ENCODE results near the gene CCDC88C.

Gene CCDC88C

DNA sequence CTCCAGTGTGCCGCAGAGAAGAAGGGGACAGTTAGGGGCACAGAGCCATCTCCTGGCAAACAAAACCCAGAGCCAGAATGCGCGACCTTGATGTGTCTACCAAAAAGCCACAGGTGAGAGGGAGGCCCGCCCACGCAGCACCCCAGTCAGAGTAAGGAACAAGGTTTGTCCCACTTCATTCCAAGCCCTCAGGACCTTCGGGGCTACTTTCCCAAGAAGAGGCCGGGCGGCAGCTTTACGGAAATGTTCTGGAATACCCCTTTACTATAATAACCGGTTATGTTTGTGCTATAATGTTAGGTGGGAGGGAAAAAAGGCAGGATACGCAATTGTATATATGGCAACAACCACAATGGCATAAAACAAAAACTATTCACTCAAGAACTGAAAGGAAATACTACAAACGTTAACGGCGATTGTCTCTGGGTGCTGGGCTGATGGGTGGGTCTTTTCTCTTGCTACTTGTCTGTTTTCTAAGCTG lies 12.3 kb downstream of the CCDC88C start:
- peaks cover 72% of the 10 kb centered on the region for H3K36me3 ChIP-seq (replicated peaks; ENCODE audit: low read depth, low read length)

DNA sequence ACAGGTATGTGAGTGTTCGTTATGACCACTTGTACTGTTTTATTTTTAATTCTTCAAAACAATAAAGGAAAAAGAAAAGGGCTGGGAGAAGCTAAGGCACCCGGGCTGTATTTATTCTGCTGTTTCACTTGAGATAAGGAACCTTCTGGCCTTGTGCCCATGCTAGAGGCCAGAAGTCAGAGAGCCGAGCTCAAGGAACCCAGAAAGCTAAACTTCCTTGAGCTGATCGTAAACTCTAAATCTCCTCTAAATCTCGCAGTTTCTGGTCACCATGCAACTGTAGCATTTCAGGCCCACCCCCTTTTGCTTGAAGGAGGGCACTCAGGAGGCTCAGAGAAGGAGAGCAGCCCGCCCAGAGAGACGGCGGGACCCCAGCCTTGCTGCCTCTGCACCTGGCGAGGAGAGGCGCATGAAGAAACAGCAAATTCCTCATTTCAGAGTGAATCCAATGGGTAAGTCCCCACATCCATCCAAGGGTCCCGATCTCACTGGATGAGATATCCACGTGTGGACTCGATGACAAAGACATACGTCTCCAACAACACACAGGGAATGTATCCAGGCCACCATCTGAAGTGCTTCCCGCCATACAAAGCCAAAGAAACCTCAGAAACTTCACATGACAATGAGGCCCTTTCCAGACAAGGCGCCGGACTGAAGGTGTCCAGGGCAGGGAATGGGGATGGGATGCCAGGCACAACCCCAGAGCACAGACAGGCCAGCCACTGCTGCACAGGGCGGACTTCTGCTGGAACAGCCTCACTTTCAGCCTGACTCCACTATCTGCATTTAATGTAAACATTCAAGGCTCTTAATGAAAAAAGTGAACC lies 14.6 kb downstream of the CCDC88C start:
- H3K9me3 ChIP-seq (ENCODE audit: insufficient read depth, low read length): no peaks in the 10 kb centered on the region

More for the DNA sequence above, 12.3 kb downstream of the CCDC88C start:
- peaks cover 95% of the 10 kb centered on the region for H4K20me1 ChIP-seq (ENCODE audit: insufficient read depth, low read length)
- no peaks in the 10 kb centered on the region for H3K27me3 ChIP-seq (ENCODE audit: low read depth, low read length)
- peaks cover 15% of the 10 kb centered on the region for H3K4me1 ChIP-seq (ENCODE audit: low read length)
- no peak overlapping the region for H2AFZ ChIP-seq (ENCODE audit: low read depth, low read length)
- H3K9ac ChIP-seq (ENCODE audit: low read length): no peak overlapping the region
- TF ChIP-seq, protein P1, sequence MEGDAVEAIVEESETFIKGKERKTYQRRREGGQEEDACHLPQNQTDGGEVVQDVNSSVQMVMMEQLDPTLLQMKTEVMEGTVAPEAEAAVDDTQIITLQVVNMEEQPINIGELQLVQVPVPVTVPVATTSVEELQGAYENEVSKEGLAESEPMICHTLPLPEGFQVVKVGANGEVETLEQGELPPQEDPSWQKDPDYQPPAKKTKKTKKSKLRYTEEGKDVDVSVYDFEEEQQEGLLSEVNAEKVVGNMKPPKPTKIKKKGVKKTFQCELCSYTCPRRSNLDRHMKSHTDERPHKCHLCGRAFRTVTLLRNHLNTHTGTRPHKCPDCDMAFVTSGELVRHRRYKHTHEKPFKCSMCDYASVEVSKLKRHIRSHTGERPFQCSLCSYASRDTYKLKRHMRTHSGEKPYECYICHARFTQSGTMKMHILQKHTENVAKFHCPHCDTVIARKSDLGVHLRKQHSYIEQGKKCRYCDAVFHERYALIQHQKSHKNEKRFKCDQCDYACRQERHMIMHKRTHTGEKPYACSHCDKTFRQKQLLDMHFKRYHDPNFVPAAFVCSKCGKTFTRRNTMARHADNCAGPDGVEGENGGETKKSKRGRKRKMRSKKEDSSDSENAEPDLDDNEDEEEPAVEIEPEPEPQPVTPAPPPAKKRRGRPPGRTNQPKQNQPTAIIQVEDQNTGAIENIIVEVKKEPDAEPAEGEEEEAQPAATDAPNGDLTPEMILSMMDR (IDR thresholded peaks at IDR 0.05; ENCODE audit: low read depth, low read length): no peak
- TF ChIP-seq EZH2phosphoT487 (IDR thresholded peaks at IDR 0.05; ENCODE audit: low read depth): no peak
- H3K4me3 ChIP-seq (ENCODE audit: low read length): no peak overlapping the region
- peaks cover 98% of the 10 kb centered on the region for H3K79me2 ChIP-seq (ENCODE audit: low read length)
- H3K4me2 ChIP-seq (ENCODE audit: low read length): no peak overlapping the region
- H3K27ac ChIP-seq (ENCODE audit: low read length): no peak overlapping the region
- no peaks in the 10 kb centered on the region for H3K9me3 ChIP-seq (ENCODE audit: insufficient read depth, low read length)

GRCh38 chr14:91402348-91402747 lies 15.3 kb downstream of the CCDC88C start:
- no peak overlapping the region for H3K4me2 ChIP-seq (ENCODE audit: low read length)
- no peak overlapping the region for H2AFZ ChIP-seq (ENCODE audit: low read depth, low read length)
- no peaks in the 10 kb centered on the region for H3K27me3 ChIP-seq (ENCODE audit: low read depth, low read length)
- no peak overlapping the region for H3K9ac ChIP-seq (ENCODE audit: low read length)
- H3K4me1 ChIP-seq (ENCODE audit: low read length): peaks cover 32% of the 10 kb centered on the region
- TF ChIP-seq, protein P1 (IDR thresholded peaks at IDR 0.05; ENCODE audit: low read depth, low read length): no peak
- TF ChIP-seq EZH2phosphoT487 (IDR thresholded peaks at IDR 0.05; ENCODE audit: low read depth): no peak
- H3K4me3 ChIP-seq (ENCODE audit: low read length): no peak overlapping the region
- H3K79me2 ChIP-seq (ENCODE audit: low read length): peaks cover 98% of the 10 kb centered on the region
- H4K20me1 ChIP-seq (ENCODE audit: insufficient read depth, low read length): peaks cover 94% of the 10 kb centered on the region
- H3K27ac ChIP-seq (ENCODE audit: low read length): no peak overlapping the region
- H3K9me3 ChIP-seq (ENCODE audit: insufficient read depth, low read length): no peaks in the 10 kb centered on the region
- peaks cover 52% of the 10 kb centered on the region for H3K36me3 ChIP-seq (replicated peaks; ENCODE audit: low read depth, low read length)

More for the DNA sequence above, 14.6 kb downstream of the CCDC88C start:
- H3K4me3 ChIP-seq (ENCODE audit: low read length): no peak overlapping the region
- H3K9ac ChIP-seq (ENCODE audit: low read length): no peak overlapping the region
- TF ChIP-seq, protein P1 (IDR thresholded peaks at IDR 0.05; ENCODE audit: low read depth, low read length): no peak
- TF ChIP-seq EZH2phosphoT487 (IDR thresholded peaks at IDR 0.05; ENCODE audit: low read depth): no peak
- no peak overlapping the region for H3K27ac ChIP-seq (ENCODE audit: low read length)
- peaks cover 55% of the 10 kb centered on the region for H3K36me3 ChIP-seq (replicated peaks; ENCODE audit: low read depth, low read length)
- peaks cover 98% of the 10 kb centered on the region for H3K79me2 ChIP-seq (ENCODE audit: low read length)
- H3K27me3 ChIP-seq (ENCODE audit: low read depth, low read length): no peaks in the 10 kb centered on the region
- H3K4me2 ChIP-seq (ENCODE audit: low read length): no peak overlapping the region
- peaks cover 94% of the 10 kb centered on the region for H4K20me1 ChIP-seq (ENCODE audit: insufficient read depth, low read length)
- H3K4me1 ChIP-seq (ENCODE audit: low read length): peaks cover 26% of the 10 kb centered on the region
- H2AFZ ChIP-seq (ENCODE audit: low read depth, low read length): no peak overlapping the region

- TF ChIP-seq, protein P1 (IDR thresholded peaks at IDR 0.05; ENCODE audit: low read depth, low read length): no peak
- TF ChIP-seq EZH2phosphoT487 (IDR thresholded peaks at IDR 0.05; ENCODE audit: low read depth): no peak
- Histone ChIP-seq H3K4me2 (ENCODE audit: low read length) (no peak overlapping the region), H3K79me2 (ENCODE audit: low read length) (peaks cover 98% of the 10 kb centered on the region), H3K36me3 (replicated peaks; ENCODE audit: low read depth, low read length) (peaks cover 50% of the 10 kb centered on the region), H4K20me1 (ENCODE audit: insufficient read depth, low read length) (peaks cover 94% of the 10 kb centered on the region), H3K9me3 (ENCODE audit: insufficient read depth, low read length) (no peaks in the 10 kb centered on the region), H3K9ac (ENCODE audit: low read length) (no peak overlapping the region), H3K27ac (ENCODE audit: low read length) (no peak overlapping the region), H3K4me1 (ENCODE audit: low read length) (peaks cover 38% of the 10 kb centered on the region), H3K4me3 (ENCODE audit: low read length) (no peak overlapping the region), H3K27me3 (ENCODE audit: low read depth, low read length) (no peaks in the 10 kb centered on the region), H2AFZ (ENCODE audit: low read depth, low read length) (no peak overlapping the region)
These were observed 15.9 kb downstream of the CCDC88C start for GRCh38 chr14:91401751-91402150.

Measured in OCI-LY3 (cell line).